HG03103 (cell line): ENCODE measurements around the gene TTBK1.

ENCODE experiments used
- ATAC-seq: cut with Tn5 transposase; IDR thresholded peaks from one replicate; pipeline ENCODE4 v1.9.1; 2021; ENCODE audit warnings: low read depth; ENCODE audit not compliant: unreplicated experiment

TTBK1 gene

GRCh38 chr6:43331891-43332290 lies 88.6 kb downstream of the TTBK1 start:
- ATAC-seq = no peak

GRCh38 chr6:43334466-43335095 lies 91.3 kb downstream of the TTBK1 start:
- no peak for ATAC-seq

GRCh38 chr6:43335469-43335868 lies 92.2 kb downstream of the TTBK1 start:
- no peak for ATAC-seq

- no peak for ATAC-seq
These were observed 93.1 kb downstream of the TTBK1 start for GRCh38 chr6:43336382-43336781.
